Vagina (tissue), 2 donors: ENCODE results near the gene SHTN1. TPM values are rescaled to one million over a fixed set of nuclear protein-coding genes. Genes with fewer than 3 reads are reported as not detected.

ENCODE experiments used
- DNase-seq, 2 donors: peaks; one replicate each; pipeline ENCODE4 v3.0.0-alpha.2; 2017; ENCODE audit errors: extremely low spot score in 2 of 2
- H3K27ac ChIP-seq: fragments of 200-600 bp; sonication (generic); one replicate; pipeline ENCODE4 v1.5.1; 2019
- H3K27me3 ChIP-seq: fragments of 200-600 bp; sonication (generic); one replicate; pipeline ENCODE4 v1.5.1; 2019
- H3K36me3 ChIP-seq, 2 donors: fragments of 200-600 bp; sonication (generic); one replicate each; pipeline ENCODE4 v1.5.1; 2017 to 2019
- H3K4me1 ChIP-seq: fragments of 200-600 bp; sonication (generic); one replicate; pipeline ENCODE4 v1.5.1; 2019
- H3K4me3 ChIP-seq, 2 donors: fragments of 200-600 bp; sonication (generic); 1 replicate in 1 of 2; 2 replicates in 1 of 2; pipeline ENCODE4 v1.5.1; 2016 to 2019
- H3K9me3 ChIP-seq: fragments of 200-600 bp; sonication (generic); one replicate; pipeline ENCODE4 v1.5.1; 2019
- CTCF ChIP-seq, 3 experiments: fragments of 450-650 bp in 2 of 3; fragments of 200-600 bp in 1 of 3; sonication (generic) in 1 of 3; IDR thresholded peaks; one replicate each; pipeline ENCODE4 v1.5.1; 2017 to 2019; ENCODE audit warnings: antibody characterized with exemption in 3 of 3, mild to moderate bottlenecking in 2 of 3, moderate library complexity in 2 of 3
- POLR2A ChIP-seq, 2 donors: fragments of 450-650 bp; IDR thresholded peaks; one replicate each; pipeline ENCODE4 v1.6.1; 2017; ENCODE audit warnings: antibody characterized with exemption in 2 of 2, mild to moderate bottlenecking in 2 of 2, moderate library complexity in 2 of 2
- POLR2AphosphoS5 ChIP-seq, 2 donors: sonication (generic); formaldehyde crosslinking; IDR thresholded peaks; one replicate each; pipeline ENCODE4 v1.9.0; 2017; ENCODE audit warnings: antibody characterized with exemption in 2 of 2, mild to moderate bottlenecking in 2 of 2, low read depth in 1 of 2; ENCODE audit not compliant: insufficient read depth in 1 of 2
- intact Hi-C: fragments of 100-400 bp; cut with DNase I; formaldehyde crosslinking; loops from one replicate; pipeline ENCODE4 v1.15.1; 2023
- total RNA-seq: library from RNA; depleted of rRNA; stranded (reverse); fragments of >200 nt; gene quantifications from one replicate; pipeline ENCODE4 v1.2.3, GENCODE V29; 2016

The SHTN1 gene
- total RNA-seq, 1 donor from 2014 or later: 7.4 TPM

- no peaks in the 10 kb centered on the region for H3K36me3 ChIP-seq
- TF ChIP-seq CTCF (IDR thresholded peaks at IDR 0.05) (no peak), POLR2AphosphoS5 (IDR thresholded peaks at IDR 0.05; ENCODE audit: insufficient read depth in 1 of 2, low read depth in 1 of 2) (no peak), POLR2A (IDR thresholded peaks at IDR 0.05) (no peak)
- no peaks in the 10 kb centered on the region for H3K27me3 ChIP-seq
- intact Hi-C loops: no loop called here
- H3K27ac ChIP-seq: peak overlapping the region; percentile 20
- H3K4me1 ChIP-seq: peaks cover 18% of the 10 kb centered on the region
- no peak for DNase-seq
- H3K9me3 ChIP-seq: no peaks in the 10 kb centered on the region
- H3K4me3 ChIP-seq: no peak overlapping the region
Measured at GRCh38 chr10:116947841-116948529, 57.0 kb downstream of the SHTN1 start.

GRCh38 chr10:116944911-116945310 lies 60.1 kb downstream of the SHTN1 start:
- no peaks in the 10 kb centered on the region for H3K9me3 ChIP-seq
- no peaks in the 10 kb centered on the region for H3K27me3 ChIP-seq
- H3K27ac ChIP-seq: no peak overlapping the region
- peaks cover 18% of the 10 kb centered on the region for H3K4me1 ChIP-seq
- DNase-seq: no peak
- TF ChIP-seq CTCF (IDR thresholded peaks at IDR 0.05) (no peak), POLR2AphosphoS5 (IDR thresholded peaks at IDR 0.05; ENCODE audit: insufficient read depth in 1 of 2, low read depth in 1 of 2) (no peak), POLR2A (IDR thresholded peaks at IDR 0.05) (no peak)
- H3K4me3 ChIP-seq: no peak overlapping the region
- intact Hi-C loops: no loop called here
- no peaks in the 10 kb centered on the region for H3K36me3 ChIP-seq

GRCh38 chr10:116931806-116932205 lies 73.2 kb downstream of the SHTN1 start:
- Histone ChIP-seq H3K4me1 (no peaks in the 10 kb centered on the region), H3K9me3 (no peaks in the 10 kb centered on the region), H3K27ac (no peak overlapping the region), H3K27me3 (no peaks in the 10 kb centered on the region), H3K4me3 (no peak overlapping the region), H3K36me3 (no peaks in the 10 kb centered on the region)
- no peak for DNase-seq
- TF ChIP-seq POLR2AphosphoS5 (IDR thresholded peaks at IDR 0.05; ENCODE audit: insufficient read depth in 1 of 2, low read depth in 1 of 2) (no peak), POLR2A (IDR thresholded peaks at IDR 0.05) (no peak), CTCF (IDR thresholded peaks at IDR 0.05) (no peak)
- intact Hi-C loops: no loop called here

- Histone ChIP-seq H3K4me3 (no peak overlapping the region), H3K27ac (no peak overlapping the region), H3K27me3 (no peaks in the 10 kb centered on the region), H3K36me3 (no peaks in the 10 kb centered on the region), H3K4me1 (no peaks in the 10 kb centered on the region), H3K9me3 (no peaks in the 10 kb centered on the region)
- DNase-seq: no peak
- TF ChIP-seq POLR2AphosphoS5 (IDR thresholded peaks at IDR 0.05; ENCODE audit: insufficient read depth in 1 of 2, low read depth in 1 of 2) (no peak), CTCF (IDR thresholded peaks at IDR 0.05) (no peak), POLR2A (IDR thresholded peaks at IDR 0.05) (no peak)
- intact Hi-C loops: no loop called here
Measured at GRCh38 chr10:116926426-116926825, 78.6 kb downstream of the SHTN1 start.

- H3K27ac ChIP-seq: no peak overlapping the region
- H3K4me1 ChIP-seq: no peaks in the 10 kb centered on the region
- no peaks in the 10 kb centered on the region for H3K9me3 ChIP-seq
- no peaks in the 10 kb centered on the region for H3K27me3 ChIP-seq
- no peaks in the 10 kb centered on the region for H3K36me3 ChIP-seq
- TF ChIP-seq POLR2A (IDR thresholded peaks at IDR 0.05) (no peak), CTCF (IDR thresholded peaks at IDR 0.05) (no peak), POLR2AphosphoS5 (IDR thresholded peaks at IDR 0.05; ENCODE audit: insufficient read depth in 1 of 2, low read depth in 1 of 2) (no peak)
- intact Hi-C loops: no loop called here
- DNase-seq: no peak
- no peak overlapping the region for H3K4me3 ChIP-seq
Measured at GRCh38 chr10:116925056-116925455, 79.9 kb downstream of the SHTN1 start.
